Measurements from ENCODE around the gene ZNF160.

Gene ZNF160

DNA sequence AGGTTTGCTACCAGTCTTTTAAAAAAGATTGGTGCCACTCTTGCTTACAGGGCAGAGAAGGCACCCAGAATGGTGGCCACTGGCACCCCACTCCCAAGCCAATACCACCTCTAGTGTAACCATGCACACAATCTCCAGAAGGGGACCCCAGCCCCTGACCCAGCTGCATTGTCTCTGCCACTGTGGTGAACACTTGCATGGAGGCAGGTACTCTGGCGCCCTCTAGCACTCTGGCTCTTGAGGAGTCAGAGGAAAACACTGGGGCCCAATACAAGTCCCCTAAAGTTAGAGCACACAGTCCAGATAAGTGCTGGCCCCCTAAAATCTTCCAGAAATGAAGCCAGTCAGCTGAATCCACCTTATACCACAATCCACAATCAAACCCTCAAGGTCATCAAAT lies 83.5 kb downstream of the ZNF160 start:
- Histone ChIP-seq H3K36me3 (replicated peaks; ENCODE audit: insufficient read depth, low read length) (no peaks in the 10 kb centered on the region), H3K9me2 (replicated peaks; ENCODE audit: insufficient read depth, low read length) (no peaks in the 10 kb centered on the region), H3K4me3 (ENCODE audit: low read length) (no peak overlapping the region), H3K9ac (ENCODE audit: low read length) (no peak overlapping the region), H4K20me1 (ENCODE audit: insufficient read depth, low read length) (no peaks in the 10 kb centered on the region), H3F3A (ENCODE audit: insufficient read depth, low read length) (no peaks in the 10 kb centered on the region), H3K4me1 (ENCODE audit: low read length) (no peaks in the 10 kb centered on the region), H3K27ac (ENCODE audit: low read length) (no peak overlapping the region), H2AFZ (ENCODE audit: low read length) (no peak overlapping the region), H3K9me3 (replicated peaks; ENCODE audit: insufficient read depth, low read length) (no peaks in the 10 kb centered on the region), H3K79me2 (ENCODE audit: low read length) (no peaks in the 10 kb centered on the region), H3K4me2 (ENCODE audit: low read depth, low read length) (no peak overlapping the region), H3K27me3 (replicated peaks; ENCODE audit: insufficient read depth, low read length) (no peaks in the 10 kb centered on the region)
- DNase-seq: no peak
- TF ChIP-seq EZH2phosphoT487 (IDR thresholded peaks at IDR 0.05; ENCODE audit: low read length) (no peak), EZH2 (optimal IDR thresholded peaks at IDR 0.05; ENCODE audit: low read depth, low read length) (no peak)
- TF ChIP-seq, protein P1, sequence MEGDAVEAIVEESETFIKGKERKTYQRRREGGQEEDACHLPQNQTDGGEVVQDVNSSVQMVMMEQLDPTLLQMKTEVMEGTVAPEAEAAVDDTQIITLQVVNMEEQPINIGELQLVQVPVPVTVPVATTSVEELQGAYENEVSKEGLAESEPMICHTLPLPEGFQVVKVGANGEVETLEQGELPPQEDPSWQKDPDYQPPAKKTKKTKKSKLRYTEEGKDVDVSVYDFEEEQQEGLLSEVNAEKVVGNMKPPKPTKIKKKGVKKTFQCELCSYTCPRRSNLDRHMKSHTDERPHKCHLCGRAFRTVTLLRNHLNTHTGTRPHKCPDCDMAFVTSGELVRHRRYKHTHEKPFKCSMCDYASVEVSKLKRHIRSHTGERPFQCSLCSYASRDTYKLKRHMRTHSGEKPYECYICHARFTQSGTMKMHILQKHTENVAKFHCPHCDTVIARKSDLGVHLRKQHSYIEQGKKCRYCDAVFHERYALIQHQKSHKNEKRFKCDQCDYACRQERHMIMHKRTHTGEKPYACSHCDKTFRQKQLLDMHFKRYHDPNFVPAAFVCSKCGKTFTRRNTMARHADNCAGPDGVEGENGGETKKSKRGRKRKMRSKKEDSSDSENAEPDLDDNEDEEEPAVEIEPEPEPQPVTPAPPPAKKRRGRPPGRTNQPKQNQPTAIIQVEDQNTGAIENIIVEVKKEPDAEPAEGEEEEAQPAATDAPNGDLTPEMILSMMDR (IDR thresholded peaks at IDR 0.05; ENCODE audit: low read length): no peak
